HG03575 (cell line): Measurements from ENCODE around the gene ZDHHC1.

Experiments
- ATAC-seq: cut with Tn5 transposase; IDR thresholded peaks from one replicate; pipeline ENCODE4 v1.9.1; 2021; ENCODE audit not compliant: unreplicated experiment, insufficient number of reproducible peaks, low FRiP score; ENCODE audit errors: extremely low read depth

Gene ZDHHC1

GRCh38 chr16:67415872-67416793, at the start of gene ZDHHC1:
Gene ZDHHC1 (minus strand): TSS chr16:67416477. CDS start chr16:67407775, 8,702 bp downstream.
- no peak for ATAC-seq

GRCh38 chr16:67464565-67464964, 48.3 kb upstream of the ZDHHC1 start:
- no peak for ATAC-seq

- no peak for ATAC-seq
Measured at GRCh38 chr16:67463691-67464090, 47.4 kb upstream of the ZDHHC1 start.

- ATAC-seq: no peak
Measured at GRCh38 chr16:67463059-67463458, 46.8 kb upstream of the ZDHHC1 start.

GRCh38 chr16:67462279-67462655, 46.0 kb upstream of the ZDHHC1 start:
- ATAC-seq: no peak

GRCh38 chr16:67461600-67462278, 45.5 kb upstream of the ZDHHC1 start:
- ATAC-seq: no peak

GRCh38 chr16:67460961-67461360, 44.7 kb upstream of the ZDHHC1 start:
- ATAC-seq: no peak

- no peak for ATAC-seq
Measured at GRCh38 chr16:67460168-67460567, 43.9 kb upstream of the ZDHHC1 start.

- ATAC-seq: no peak
Measured at GRCh38 chr16:67459861-67460150, 43.5 kb upstream of the ZDHHC1 start.

GRCh38 chr16:67459066-67459860, 43.0 kb upstream of the ZDHHC1 start:
- no peak for ATAC-seq

GRCh38 chr16:67458121-67458641, 41.9 kb upstream of the ZDHHC1 start:
- no peak for ATAC-seq

- no peak for ATAC-seq
Measured at GRCh38 chr16:67457611-67458010, 41.3 kb upstream of the ZDHHC1 start.

- no peak for ATAC-seq
Measured at GRCh38 chr16:67456391-67457081, 40.3 kb upstream of the ZDHHC1 start.

- no peak for ATAC-seq
Measured at GRCh38 chr16:67454852-67455251, 38.6 kb upstream of the ZDHHC1 start.

- no peak for ATAC-seq
Measured at GRCh38 chr16:67454104-67454503, 37.8 kb upstream of the ZDHHC1 start.

GRCh38 chr16:67451704-67452435, 35.6 kb upstream of the ZDHHC1 start:
- no peak for ATAC-seq

GRCh38 chr16:67451061-67451703, 34.9 kb upstream of the ZDHHC1 start:
- ATAC-seq: no peak

GRCh38 chr16:67449739-67450138, 33.5 kb upstream of the ZDHHC1 start:
- no peak for ATAC-seq
